ENCODE data around the gene PAQR7. TPM values are rescaled to one million over a fixed set of nuclear protein-coding genes. Genes with fewer than 3 reads are reported as not detected.

The PAQR7 gene
- total and polyA plus RNA-seq, 2 experiments from 2014 or later = 4.0 to 5.2 TPM

GRCh38 chr1:25836695-25837094 is 38.8 kb downstream of the PAQR7 start (continued):
- TF ChIP-seq, protein P1, sequence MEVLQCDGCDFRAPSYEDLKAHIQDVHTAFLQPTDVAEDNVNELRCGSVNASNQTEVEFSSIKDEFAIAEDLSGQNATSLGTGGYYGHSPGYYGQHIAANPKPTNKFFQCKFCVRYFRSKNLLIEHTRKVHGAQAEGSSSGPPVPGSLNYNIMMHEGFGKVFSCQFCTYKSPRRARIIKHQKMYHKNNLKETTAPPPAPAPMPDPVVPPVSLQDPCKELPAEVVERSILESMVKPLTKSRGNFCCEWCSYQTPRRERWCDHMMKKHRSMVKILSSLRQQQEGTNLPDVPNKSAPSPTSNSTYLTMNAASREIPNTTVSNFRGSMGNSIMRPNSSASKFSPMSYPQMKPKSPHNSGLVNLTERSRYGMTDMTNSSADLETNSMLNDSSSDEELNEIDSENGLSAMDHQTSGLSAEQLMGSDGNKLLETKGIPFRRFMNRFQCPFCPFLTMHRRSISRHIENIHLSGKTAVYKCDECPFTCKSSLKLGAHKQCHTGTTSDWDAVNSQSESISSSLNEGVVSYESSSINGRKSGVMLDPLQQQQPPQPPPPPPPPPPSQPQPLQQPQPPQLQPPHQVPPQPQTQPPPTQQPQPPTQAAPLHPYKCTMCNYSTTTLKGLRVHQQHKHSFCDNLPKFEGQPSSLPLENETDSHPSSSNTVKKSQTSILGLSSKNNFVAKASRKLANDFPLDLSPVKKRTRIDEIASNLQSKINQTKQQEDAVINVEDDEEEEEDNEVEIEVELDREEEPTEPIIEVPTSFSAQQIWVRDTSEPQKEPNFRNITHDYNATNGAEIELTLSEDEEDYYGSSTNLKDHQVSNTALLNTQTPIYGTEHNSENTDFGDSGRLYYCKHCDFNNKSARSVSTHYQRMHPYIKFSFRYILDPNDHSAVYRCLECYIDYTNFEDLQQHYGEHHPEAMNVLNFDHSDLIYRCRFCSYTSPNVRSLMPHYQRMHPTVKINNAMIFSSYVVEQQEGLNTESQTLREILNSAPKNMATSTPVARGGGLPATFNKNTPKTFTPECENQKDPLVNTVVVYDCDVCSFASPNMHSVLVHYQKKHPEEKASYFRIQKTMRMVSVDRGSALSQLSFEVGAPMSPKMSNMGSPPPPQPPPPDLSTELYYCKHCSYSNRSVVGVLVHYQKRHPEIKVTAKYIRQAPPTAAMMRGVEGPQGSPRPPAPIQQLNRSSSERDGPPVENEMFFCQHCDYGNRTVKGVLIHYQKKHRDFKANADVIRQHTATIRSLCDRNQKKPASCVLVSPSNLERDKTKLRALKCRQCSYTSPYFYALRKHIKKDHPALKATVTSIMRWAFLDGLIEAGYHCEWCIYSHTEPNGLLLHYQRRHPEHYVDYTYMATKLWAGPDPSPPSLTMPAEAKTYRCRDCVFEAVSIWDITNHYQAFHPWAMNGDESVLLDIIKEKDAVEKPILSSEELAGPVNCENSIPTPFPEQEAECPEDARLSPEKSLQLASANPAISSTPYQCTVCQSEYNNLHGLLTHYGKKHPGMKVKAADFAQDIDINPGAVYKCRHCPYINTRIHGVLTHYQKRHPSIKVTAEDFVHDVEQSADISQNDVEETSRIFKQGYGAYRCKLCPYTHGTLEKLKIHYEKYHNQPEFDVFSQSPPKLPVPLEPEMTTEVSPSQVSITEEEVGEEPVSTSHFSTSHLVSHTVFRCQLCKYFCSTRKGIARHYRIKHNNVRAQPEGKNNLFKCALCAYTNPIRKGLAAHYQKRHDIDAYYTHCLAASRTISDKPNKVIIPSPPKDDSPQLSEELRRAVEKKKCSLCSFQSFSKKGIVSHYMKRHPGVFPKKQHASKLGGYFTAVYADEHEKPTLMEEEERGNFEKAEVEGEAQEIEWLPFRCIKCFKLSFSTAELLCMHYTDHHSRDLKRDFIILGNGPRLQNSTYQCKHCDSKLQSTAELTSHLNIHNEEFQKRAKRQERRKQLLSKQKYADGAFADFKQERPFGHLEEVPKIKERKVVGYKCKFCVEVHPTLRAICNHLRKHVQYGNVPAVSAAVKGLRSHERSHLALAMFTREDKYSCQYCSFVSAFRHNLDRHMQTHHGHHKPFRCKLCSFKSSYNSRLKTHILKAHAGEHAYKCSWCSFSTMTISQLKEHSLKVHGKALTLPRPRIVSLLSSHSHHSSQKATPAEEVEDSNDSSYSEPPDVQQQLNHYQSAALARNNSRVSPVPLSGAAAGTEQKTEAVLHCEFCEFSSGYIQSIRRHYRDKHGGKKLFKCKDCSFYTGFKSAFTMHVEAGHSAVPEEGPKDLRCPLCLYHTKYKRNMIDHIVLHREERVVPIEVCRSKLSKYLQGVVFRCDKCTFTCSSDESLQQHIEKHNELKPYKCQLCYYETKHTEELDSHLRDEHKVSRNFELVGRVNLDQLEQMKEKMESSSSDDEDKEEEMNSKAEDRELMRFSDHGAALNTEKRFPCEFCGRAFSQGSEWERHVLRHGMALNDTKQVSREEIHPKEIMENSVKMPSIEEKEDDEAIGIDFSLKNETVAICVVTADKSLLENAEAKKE (CRISPR knock-in tag; IDR thresholded peaks at IDR 0.05) = no peak

DNA sequence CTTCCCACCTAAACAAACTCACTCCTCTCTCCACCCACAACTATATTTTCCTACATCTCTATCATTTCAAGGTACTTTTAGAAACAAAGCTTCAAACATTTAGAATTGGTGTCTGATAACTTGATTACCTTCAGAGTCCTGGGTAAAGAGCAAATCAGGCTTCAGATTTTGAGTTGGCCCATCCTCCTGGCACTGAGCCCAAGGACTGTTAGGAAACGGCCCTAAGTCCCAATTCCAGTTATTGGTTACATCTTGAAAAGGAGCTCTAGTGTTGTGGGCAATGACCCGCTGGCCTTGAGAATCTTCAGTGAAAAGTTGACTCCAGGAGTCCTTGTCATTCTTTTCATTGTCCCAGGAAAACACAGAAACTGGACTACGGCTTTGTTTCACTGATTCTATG is 40.6 kb downstream of the PAQR7 start:
- no peak overlapping the region for H2AFZ ChIP-seq
- Mint-ChIP-seq H3K36me3 (ENCODE audit: low read depth) (peaks cover 57% of the 10 kb centered on the region), H3K4me3 (no peak overlapping the region), H3K4me1 (peaks cover 3% of the 10 kb centered on the region; the same call in 1 of the 3 replicates), H3K27ac (no peak overlapping the region), H3K27me3 (ENCODE audit: insufficient read depth, low read depth, poor library complexity) (no peaks in the 10 kb centered on the region), H3K9me3 (no peaks in the 10 kb centered on the region)
- ATAC-seq = no peak
- H3K79me2 ChIP-seq (replicated peaks; ENCODE audit: insufficient read depth) = peaks cover 28% of the 10 kb centered on the region
- peaks cover 55% of the 10 kb centered on the region for H3K36me3 ChIP-seq (ENCODE audit: insufficient read depth)
- no peaks in the 10 kb centered on the region for H3K27me3 ChIP-seq (ENCODE audit: insufficient read depth)
- no peaks in the 10 kb centered on the region for H3K9me2 ChIP-seq (ENCODE audit: insufficient read depth)
- H3K27ac ChIP-seq (ENCODE audit: low read depth) = no peak overlapping the region
- H4K20me1 ChIP-seq (replicated peaks; ENCODE audit: insufficient read depth) = peaks cover 44% of the 10 kb centered on the region
- no peaks in the 10 kb centered on the region for H3K4me1 ChIP-seq (ENCODE audit: insufficient read depth)
- H3K4me3 ChIP-seq = no peak overlapping the region
- H3K4me2 ChIP-seq = no peak overlapping the region
- H3F3A ChIP-seq (replicated peaks; ENCODE audit: low read depth) = no peaks in the 10 kb centered on the region; the same call in 1 of the 2 replicates
- no peak for DNase-seq (ENCODE audit: low spot score)
- TF ChIP-seq JUNB (IDR thresholded peaks at IDR 0.05; ENCODE audit: unreplicated experiment) = no peak
- TF ChIP-seq, protein P2, sequence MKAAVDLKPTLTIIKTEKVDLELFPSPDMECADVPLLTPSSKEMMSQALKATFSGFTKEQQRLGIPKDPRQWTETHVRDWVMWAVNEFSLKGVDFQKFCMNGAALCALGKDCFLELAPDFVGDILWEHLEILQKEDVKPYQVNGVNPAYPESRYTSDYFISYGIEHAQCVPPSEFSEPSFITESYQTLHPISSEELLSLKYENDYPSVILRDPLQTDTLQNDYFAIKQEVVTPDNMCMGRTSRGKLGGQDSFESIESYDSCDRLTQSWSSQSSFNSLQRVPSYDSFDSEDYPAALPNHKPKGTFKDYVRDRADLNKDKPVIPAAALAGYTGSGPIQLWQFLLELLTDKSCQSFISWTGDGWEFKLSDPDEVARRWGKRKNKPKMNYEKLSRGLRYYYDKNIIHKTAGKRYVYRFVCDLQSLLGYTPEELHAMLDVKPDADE (IDR thresholded peaks at IDR 0.05) = no peak
- no peak for TF ChIP-seq EZH2phosphoT487 (IDR thresholded peaks at IDR 0.05; ENCODE audit: unreplicated experiment)
- TF ChIP-seq NANOG (IDR thresholded peaks at IDR 0.05; ENCODE audit: borderline replicate concordance) = no peak
- no peak for TF ChIP-seq EZH2 (IDR thresholded peaks at IDR 0.05; ENCODE audit: low read depth, unreplicated experiment)
- no peak for TF ChIP-seq ZNF331 (CRISPR knock-in tag; IDR thresholded peaks at IDR 0.05; ENCODE audit: low read depth)
- TF ChIP-seq CTCF (conservative IDR thresholded peaks at IDR 0.05; ENCODE audit: low read depth in 2 of 2) = no peak
- TF ChIP-seq POLR2AphosphoS5 (IDR thresholded peaks at IDR 0.05; ENCODE audit: low read depth) = no peak
- TF ChIP-seq ZNF114 (CRISPR knock-in tag; IDR thresholded peaks at IDR 0.05) = no peak

Data from GM23338 (cell line).